GM23338 (cell line): ENCODE measurements around the gene ESRRA. TPM values are rescaled to one million over a fixed set of nuclear protein-coding genes. Genes with fewer than 3 reads are reported as not detected.
"Not testable (repeated sequence)": the region's sequence is repeated elsewhere in the genome, so short reads cannot be mapped to it uniquely, and the experiment has no call there.

Experiments used
- ATAC-seq: fragments of 200-7000 bp; cut with Tn5 transposase; 3 replicates; pipeline ENCODE4 v1.9.1; 2020
- DNase-seq: peaks from one replicate; pipeline ENCODE4 v3.0.0-alpha.2; 2015; ENCODE audit warnings: low spot score
- H2AFZ ChIP-seq: fragments of 200-600 bp; sonication (generic); 2 replicates; pipeline ENCODE4 v1.8.0; 2016; ENCODE audit warnings: antibody characterized with exemption, mild to moderate bottlenecking, moderate library complexity
- H3F3A ChIP-seq: fragments of 200-600 bp; sonication (generic); replicated peaks from 2 replicates; pipeline ENCODE4 v1.8.0; 2017; ENCODE audit warnings: antibody characterized with exemption, mixed run types, low read depth
- H3K27ac ChIP-seq: fragments of 200-600 bp; sonication (generic); 2 replicates; pipeline ENCODE4 v1.6.1; 2016; ENCODE audit warnings: low read depth
- H3K27me3 ChIP-seq: fragments of 200-600 bp; sonication (generic); 2 replicates; pipeline ENCODE4 v1.8.0; 2016; ENCODE audit warnings: mild to moderate bottlenecking, mixed run types, moderate library complexity; ENCODE audit not compliant: insufficient read depth
- H3K36me3 ChIP-seq: fragments of 200-600 bp; sonication (generic); 2 replicates; pipeline ENCODE4 v1.8.0; 2016; ENCODE audit warnings: mild to moderate bottlenecking; ENCODE audit not compliant: insufficient read depth
- H3K4me1 ChIP-seq: fragments of 200-600 bp; sonication (generic); 2 replicates; pipeline ENCODE4 v1.8.0; 2016; ENCODE audit warnings: mild to moderate bottlenecking, moderate library complexity; ENCODE audit not compliant: insufficient read depth
- H3K4me2 ChIP-seq: fragments of 200-600 bp; sonication (generic); 2 replicates; pipeline ENCODE4 v1.7.1; 2017; ENCODE audit warnings: mixed run types
- H3K4me3 ChIP-seq: fragments of 200-600 bp; sonication (generic); 2 replicates; pipeline ENCODE4 v1.6.1; 2016; ENCODE audit warnings: mixed run types
- H3K79me2 ChIP-seq: fragments of 200-600 bp; sonication (generic); replicated peaks from 2 replicates; pipeline ENCODE4 v1.8.0; 2017; ENCODE audit warnings: mild to moderate bottlenecking; ENCODE audit not compliant: insufficient read depth
- H3K9me2 ChIP-seq: fragments of 200-600 bp; sonication (generic); 2 replicates; pipeline ENCODE4 v1.8.0; 2017; ENCODE audit not compliant: insufficient read depth
- H4K20me1 ChIP-seq: fragments of 200-600 bp; sonication (generic); replicated peaks from 2 replicates; pipeline ENCODE4 v1.8.0; 2017; ENCODE audit warnings: mild to moderate bottlenecking; ENCODE audit not compliant: insufficient read depth
- H3K27ac Mint-ChIP-seq: 2 replicates; pipeline ENCODE4 v1.8.0; 2020; ENCODE audit warnings: inconsistent platforms, mild to moderate bottlenecking, moderate library complexity, mixed read lengths
- H3K27me3 Mint-ChIP-seq: 3 replicates; pipeline ENCODE4 v1.8.0; 2022; ENCODE audit warnings: low read depth, mild to moderate bottlenecking, moderate library complexity, mixed read lengths, inconsistent platforms; ENCODE audit not compliant: insufficient read depth, poor library complexity
- H3K36me3 Mint-ChIP-seq: 3 replicates; pipeline ENCODE4 v1.8.0; 2021; ENCODE audit warnings: low read depth, mild to moderate bottlenecking, inconsistent platforms, moderate library complexity, mixed read lengths
- H3K4me1 Mint-ChIP-seq: 3 replicates; pipeline ENCODE4 v1.8.0; 2020; ENCODE audit warnings: mild to moderate bottlenecking, inconsistent platforms, mixed read lengths
- H3K4me3 Mint-ChIP-seq: 3 replicates; pipeline ENCODE4 v1.8.0; 2021; ENCODE audit warnings: moderate library complexity, mild to moderate bottlenecking, inconsistent platforms, mixed read lengths
- H3K9me3 Mint-ChIP-seq: 3 replicates; pipeline ENCODE4 v1.8.0; 2020; ENCODE audit warnings: moderate library complexity, mild to moderate bottlenecking, inconsistent platforms, mixed read lengths
- CREB1 ChIP-seq: fragments of 250-450 bp; sonication (Bioruptor Pico); IDR thresholded peaks from 2 replicates; pipeline ENCODE4 v1.5.0; 2020; ENCODE audit warnings: low read depth, mild to moderate bottlenecking, moderate library complexity
- CTCF ChIP-seq, 2 experiments: fragments of 200-600 bp in 1 of 2; sonication (generic) in 1 of 2; conservative IDR thresholded peaks; 2 replicates each; pipeline versions ENCODE4 v1.5.1 to v1.6.1; 2016 to 2017; ENCODE audit warnings: antibody characterized with exemption in 2 of 2, low read depth in 2 of 2, mild to moderate bottlenecking in 2 of 2, moderate library complexity in 1 of 2
- EZH2phosphoT487 ChIP-seq: fragments of 200-600 bp; sonication (generic); IDR thresholded peaks from one replicate; pipeline ENCODE4 v1.8.1; 2018; ENCODE audit warnings: antibody characterized with exemption; ENCODE audit not compliant: unreplicated experiment
- POLR2AphosphoS5 ChIP-seq: IDR thresholded peaks from 2 replicates; pipeline ENCODE4 v1.6.1; 2016; ENCODE audit warnings: antibody characterized with exemption, low read depth
- REST ChIP-seq: IDR thresholded peaks from one replicate; pipeline ENCODE4 v1.6.1; 2018; ENCODE audit warnings: antibody characterized with exemption; ENCODE audit not compliant: unreplicated experiment
- STAT1 ChIP-seq: IDR thresholded peaks from one replicate; pipeline ENCODE4 v1.6.1; 2016; ENCODE audit warnings: antibody characterized with exemption; ENCODE audit not compliant: unreplicated experiment
- ZNF331 ChIP-seq: fragments of 250-450 bp; sonication (Bioruptor Pico); IDR thresholded peaks from 2 replicates; pipeline ENCODE4 v1.5.0; 2020; ENCODE audit warnings: low read depth, mild to moderate bottlenecking, moderate library complexity
- polyA plus RNA-seq: library from polyadenylated mRNA; unstranded; fragments of >200 nt; fragmentation: Nextera tagmentation; extraction: Ambion mirVana; gene quantifications from 2 replicates; pipeline ENCODE4 v1.2.1, GENCODE V29; 2016
- total RNA-seq: library from RNA; depleted of rRNA; stranded (reverse); fragments of >200 nt; shearing (Covaris generic); gene quantifications from 2 replicates; pipeline ENCODE4 v1.2.3, GENCODE V29; 2014

The ESRRA gene
- total and polyA plus RNA-seq, 2 experiments from 2014 or later, result 13.7 to 55.1 TPM

DNA sequence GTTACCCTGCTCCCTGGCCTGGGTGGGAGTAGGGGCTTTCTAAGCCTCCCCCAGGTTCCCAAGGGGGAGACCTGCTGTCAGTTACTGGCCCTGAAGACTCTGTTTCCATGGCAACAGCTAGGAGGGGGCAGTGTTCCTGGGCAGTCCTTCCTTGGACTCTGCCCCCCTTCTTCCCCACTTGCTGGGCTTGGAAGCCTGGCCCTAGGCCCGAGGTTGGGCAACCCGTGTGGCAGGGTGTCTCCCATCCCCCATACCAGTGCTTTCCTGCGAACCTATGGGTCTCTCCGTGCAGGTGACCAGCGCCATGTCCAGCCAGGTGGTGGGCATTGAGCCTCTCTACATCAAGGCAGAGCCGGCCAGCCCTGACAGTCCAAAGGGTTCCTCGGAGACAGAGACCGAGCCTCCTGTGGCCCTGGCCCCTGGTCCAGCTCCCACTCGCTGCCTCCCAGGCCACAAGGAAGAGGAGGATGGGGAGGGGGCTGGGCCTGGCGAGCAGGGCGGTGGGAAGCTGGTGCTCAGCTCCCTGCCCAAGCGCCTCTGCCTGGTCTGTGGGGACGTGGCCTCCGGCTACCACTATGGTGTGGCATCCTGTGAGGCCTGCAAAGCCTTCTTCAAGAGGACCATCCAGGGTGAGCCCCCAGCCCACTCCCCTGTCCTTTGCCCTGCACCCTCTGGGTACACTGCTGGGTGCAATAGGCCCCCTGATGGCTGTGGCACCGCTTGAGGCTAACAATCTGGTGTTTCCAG, 1.7 kb downstream of the ESRRA start (continued):
- TF ChIP-seq CTCF (conservative IDR thresholded peaks at IDR 0.05; ENCODE audit: low read depth in 2 of 2) (no peak), REST (no peak), STAT1 (no peak), ZNF331 (no peak)

DNA sequence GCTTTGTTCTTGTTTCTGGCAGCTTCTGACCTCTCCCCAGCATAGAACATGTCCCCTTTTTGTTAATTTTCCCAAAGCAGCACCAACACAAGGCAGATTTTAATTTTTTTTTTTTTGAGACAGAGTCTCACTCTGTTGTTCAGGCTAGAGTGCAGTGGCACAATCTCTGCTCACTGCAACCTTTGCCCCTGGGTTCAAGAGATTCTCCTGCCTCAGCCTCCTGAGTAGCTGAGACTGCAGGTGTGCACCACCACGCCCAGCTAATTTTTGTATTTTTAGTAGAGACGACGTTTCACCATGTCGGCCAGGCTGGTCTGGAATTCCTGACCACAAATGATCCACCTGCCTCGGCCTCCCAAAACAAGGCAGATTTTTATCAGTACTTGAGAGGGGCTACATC, 2.5 kb downstream of the ESRRA start:
- not testable (repeated sequence) for H3K27ac ChIP-seq

DNA sequence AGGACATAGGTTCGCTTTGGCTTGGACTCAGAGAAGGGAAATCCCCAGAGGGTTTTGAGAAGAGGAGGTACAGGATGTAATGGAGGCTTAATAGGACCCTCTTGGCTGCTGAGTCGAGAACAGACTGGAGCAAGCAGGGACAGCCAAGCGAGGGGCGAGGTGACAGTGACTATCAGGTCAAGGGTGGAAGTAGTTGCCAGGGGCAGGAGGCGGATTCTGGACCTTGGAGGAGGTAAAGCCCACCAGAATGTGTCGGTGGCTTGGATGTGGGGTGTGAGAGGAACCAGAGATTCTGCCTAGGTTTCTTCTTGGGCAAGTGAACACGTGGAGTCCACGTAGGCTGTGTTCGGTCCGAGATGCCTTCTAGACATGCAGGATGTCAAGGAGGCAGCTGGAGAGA, 7.6 kb downstream of the ESRRA start:
- H3K4me1 ChIP-seq, result peaks cover 5% of the 10 kb centered on the region
- Mint-ChIP-seq H3K9me3 (no peaks in the 10 kb centered on the region; the same call in 1 of the 3 replicates), H3K4me3 (no peak overlapping the region; the same call in 2 of the 3 replicates), H3K27ac (no peak overlapping the region; the same call in 1 of the 2 replicates), H3K4me1 (peaks cover 8% of the 10 kb centered on the region; the same call in 2 of the 3 replicates), H3K27me3 (peaks cover 25% of the 10 kb centered on the region), H3K36me3 (peaks cover 35% of the 10 kb centered on the region)
- no peak overlapping the region for H3K4me3 ChIP-seq
- H3F3A ChIP-seq, result peaks cover 19% of the 10 kb centered on the region; the same call in 1 of the 2 replicates
- no peaks in the 10 kb centered on the region; the same call in 1 of the 2 replicates for H3K36me3 ChIP-seq
- DNase-seq, result no peak
- no peaks in the 10 kb centered on the region for H3K9me2 ChIP-seq
- H3K27ac ChIP-seq, result no peak overlapping the region
- peaks cover 30% of the 10 kb centered on the region for H3K79me2 ChIP-seq
- H4K20me1 ChIP-seq, result no peaks in the 10 kb centered on the region; the same call in none of the 2 replicates
- no peak overlapping the region for H3K4me2 ChIP-seq
- ATAC-seq, result no peak
- no peaks in the 10 kb centered on the region for H3K27me3 ChIP-seq
- no peak overlapping the region for H2AFZ ChIP-seq
- no peak for TF ChIP-seq CREB1 (CRISPR knock-in tag)
- TF ChIP-seq ZNF331, result no peak
- TF ChIP-seq REST, result no peak
- TF ChIP-seq CTCF (conservative IDR thresholded peaks at IDR 0.05; ENCODE audit: low read depth in 2 of 2), result no peak
- no peak for TF ChIP-seq POLR2AphosphoS5
- TF ChIP-seq EZH2phosphoT487, result no peak
- TF ChIP-seq STAT1, result no peak

More for the DNA sequence above, 2.5 kb downstream of the ESRRA start:
- not testable (repeated sequence) for H2AFZ ChIP-seq, H3K4me2 ChIP-seq, H3K4me3 ChIP-seq, DNase-seq, H3K27me3 ChIP-seq, H3K9me3 Mint-ChIP-seq, H3K36me3 ChIP-seq, H4K20me1 ChIP-seq, H3K4me1 ChIP-seq, ATAC-seq, H3F3A ChIP-seq, H3K27ac Mint-ChIP-seq, H3K9me2 ChIP-seq
- Mint-ChIP-seq H3K4me1 (peaks cover 14% of the 10 kb centered on the region), H3K27me3 (peaks cover 23% of the 10 kb centered on the region), H3K36me3 (peaks cover 13% of the 10 kb centered on the region; the same call in 2 of the 3 replicates), H3K4me3 (peak overlapping the region; percentile 29; the same call in 2 of the 3 replicates)
- peaks cover 39% of the 10 kb centered on the region for H3K79me2 ChIP-seq
